ENCODE data around the gene GPR132.

Gene GPR132

DNA sequence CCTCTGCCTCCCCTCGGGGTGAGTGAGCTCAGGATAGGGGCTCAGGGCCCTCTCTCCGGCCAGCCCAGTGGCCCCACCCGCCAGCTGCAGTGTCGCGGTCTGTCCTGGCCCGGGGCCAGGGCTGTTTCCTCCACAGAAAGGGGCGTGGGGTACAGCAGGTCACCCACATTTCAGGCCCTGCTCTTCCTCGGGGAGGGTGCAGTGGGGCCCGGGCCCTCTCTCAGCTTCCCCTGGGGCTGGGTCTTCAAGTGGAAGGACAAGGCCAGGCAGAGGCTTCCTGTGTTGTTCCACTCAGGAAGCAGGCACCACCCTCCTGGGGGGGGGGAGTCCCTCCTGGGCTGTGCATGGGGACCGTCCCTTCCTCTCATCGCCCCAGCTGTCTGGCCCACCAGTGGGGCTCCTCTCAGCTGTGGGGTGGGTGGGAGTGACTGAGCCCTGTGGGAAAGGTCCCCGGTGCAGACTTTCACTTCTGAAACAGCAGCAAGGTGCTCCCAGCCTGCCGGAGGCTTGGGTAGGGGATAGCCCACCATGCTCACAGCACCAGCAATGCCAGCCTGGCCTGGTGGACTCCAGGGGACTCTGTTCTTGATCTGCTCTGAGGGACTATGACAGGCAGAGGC, 3.7 kb downstream of the GPR132 start:
- peak; percentile 35 for DNase-seq (ENCODE audit: low spot score)

- peak; percentile 32 for DNase-seq (ENCODE audit: low spot score)
These were observed 4.3 kb downstream of the GPR132 start for GRCh38 chr14:105060751-105061427.

DNA sequence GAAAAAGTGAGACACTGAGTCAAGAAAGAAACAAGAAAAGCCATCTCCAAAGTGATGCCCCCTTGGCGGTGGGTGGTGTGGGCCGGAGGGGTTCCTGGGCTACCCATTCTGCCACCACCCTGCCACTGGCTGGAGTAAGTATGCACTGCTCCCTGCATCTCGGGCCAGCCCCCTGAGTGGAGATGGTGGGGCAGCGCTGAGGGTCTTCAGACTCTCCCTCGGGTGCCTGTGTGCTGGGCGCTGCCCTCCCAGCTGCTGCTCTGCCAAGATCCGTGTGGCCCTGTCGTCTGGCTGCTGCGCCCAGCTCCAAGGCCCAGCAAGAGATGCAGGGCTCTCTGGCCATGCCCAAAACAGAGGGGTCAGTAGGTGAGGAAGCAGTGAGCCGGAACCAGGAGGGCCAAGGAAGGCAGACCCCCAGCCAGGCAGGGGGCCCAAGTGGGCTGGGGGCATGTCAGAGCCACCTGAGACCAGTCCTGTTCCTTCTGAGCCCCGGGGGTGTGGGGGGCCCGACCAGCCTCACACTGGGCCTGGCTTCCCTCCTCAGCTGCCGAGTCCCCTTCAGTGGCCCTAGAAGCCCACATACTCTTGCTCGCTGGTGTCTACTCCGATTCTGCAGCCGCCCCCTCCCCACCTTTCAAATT, 5.2 kb downstream of the GPR132 start:
- DNase-seq (ENCODE audit: low spot score) = no peak

DNA sequence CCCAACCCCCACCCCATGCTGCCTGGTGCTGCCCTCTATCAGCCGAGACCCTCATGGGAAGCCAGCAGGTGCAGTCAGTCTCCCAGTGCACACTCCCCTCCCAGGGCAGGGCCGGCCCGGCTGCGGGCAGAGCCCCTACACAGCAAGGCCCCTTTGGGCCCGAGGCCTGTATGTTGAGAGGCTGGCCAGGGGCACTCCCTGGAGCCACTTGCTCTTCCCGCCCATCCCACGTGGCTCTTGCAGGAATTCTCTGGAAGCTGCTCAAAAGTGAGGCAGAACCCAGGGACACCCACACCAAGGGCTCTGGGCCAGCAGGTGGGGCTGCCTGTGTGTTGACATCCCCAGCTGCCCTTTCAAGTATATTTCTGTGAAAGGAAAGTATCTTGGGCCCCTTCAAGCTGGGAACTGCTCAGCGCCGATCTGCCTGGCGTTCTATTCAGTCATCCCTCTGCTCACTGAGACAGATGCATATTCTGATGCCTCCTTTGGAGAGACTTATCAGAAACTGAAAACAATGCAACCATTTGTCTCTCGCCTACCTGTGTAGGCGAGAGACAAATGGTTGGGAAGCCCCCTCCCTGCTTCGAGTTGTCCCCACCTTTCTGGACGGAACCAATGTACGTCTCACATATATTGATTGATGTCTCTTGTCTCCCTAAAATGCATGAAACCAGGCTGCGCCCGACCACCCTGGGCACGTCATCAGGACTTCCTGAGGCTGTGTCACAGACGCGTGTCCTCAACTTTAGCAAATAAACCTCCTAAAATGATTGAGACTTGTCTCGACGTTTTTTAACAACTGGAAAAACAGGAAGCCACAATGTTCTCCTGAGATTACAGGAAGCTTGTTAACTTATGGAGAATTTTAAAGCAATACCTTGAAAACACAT, 6.0 kb downstream of the GPR132 start:
- peak; percentile 62 for DNase-seq (ENCODE audit: low spot score)

- DNase-seq (ENCODE audit: low spot score) = no peak
These were observed 6.7 kb downstream of the GPR132 start for GRCh38 chr14:105058521-105059034.

GRCh38 chr14:105056303-105056831, 8.9 kb downstream of the GPR132 start:
- DNase-seq (ENCODE audit: low spot score) = no peak

GRCh38 chr14:105055736-105056302, 9.4 kb downstream of the GPR132 start:
- DNase-seq (ENCODE audit: low spot score) = no peak

DNA sequence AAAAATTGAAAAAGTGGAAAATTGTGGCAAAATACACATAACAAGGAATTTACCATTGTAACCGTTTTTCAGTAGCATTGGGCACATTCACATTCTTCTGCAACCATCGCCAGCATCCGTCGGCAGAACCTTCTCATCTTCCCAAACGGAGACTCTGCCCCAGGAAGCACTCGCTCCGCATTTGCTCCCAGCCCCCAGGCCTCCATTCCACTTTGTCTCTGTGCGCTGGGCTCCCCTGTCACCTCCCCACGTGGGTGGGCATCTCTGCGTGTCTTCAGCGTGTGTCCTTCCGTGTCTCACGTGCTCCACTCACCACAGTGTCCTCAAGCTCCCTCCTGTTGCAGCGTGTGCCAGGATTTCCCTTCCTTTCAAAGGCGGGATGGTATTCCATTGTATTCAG, 9.9 kb downstream of the GPR132 start:
- no peak for DNase-seq (ENCODE audit: low spot score)

- DNase-seq (ENCODE audit: low spot score) = no peak
These were observed 11.2 kb downstream of the GPR132 start for GRCh38 chr14:105053996-105054395.

GRCh38 chr14:105053421-105053820, 11.8 kb downstream of the GPR132 start:
- DNase-seq (ENCODE audit: low spot score) = no peak

DNA sequence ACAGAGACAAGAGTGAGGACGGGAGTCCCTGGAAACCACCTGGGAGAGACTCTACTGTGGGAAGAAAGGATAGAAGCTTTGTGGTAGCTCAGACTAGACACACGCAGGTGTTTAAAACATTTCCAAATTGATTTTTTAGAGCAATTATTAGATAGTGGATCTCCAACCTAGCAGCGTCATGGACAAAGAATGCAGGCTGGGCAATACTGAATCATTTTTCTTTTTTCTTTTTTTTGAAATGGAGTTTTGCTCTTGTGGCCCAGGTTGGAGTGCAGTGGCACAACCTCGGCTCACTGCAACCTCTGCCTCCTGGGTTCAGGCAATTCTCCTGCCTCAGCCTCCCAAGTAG, 13.1 kb downstream of the GPR132 start:
- DNase-seq (ENCODE audit: low spot score) = no peak

DNA sequence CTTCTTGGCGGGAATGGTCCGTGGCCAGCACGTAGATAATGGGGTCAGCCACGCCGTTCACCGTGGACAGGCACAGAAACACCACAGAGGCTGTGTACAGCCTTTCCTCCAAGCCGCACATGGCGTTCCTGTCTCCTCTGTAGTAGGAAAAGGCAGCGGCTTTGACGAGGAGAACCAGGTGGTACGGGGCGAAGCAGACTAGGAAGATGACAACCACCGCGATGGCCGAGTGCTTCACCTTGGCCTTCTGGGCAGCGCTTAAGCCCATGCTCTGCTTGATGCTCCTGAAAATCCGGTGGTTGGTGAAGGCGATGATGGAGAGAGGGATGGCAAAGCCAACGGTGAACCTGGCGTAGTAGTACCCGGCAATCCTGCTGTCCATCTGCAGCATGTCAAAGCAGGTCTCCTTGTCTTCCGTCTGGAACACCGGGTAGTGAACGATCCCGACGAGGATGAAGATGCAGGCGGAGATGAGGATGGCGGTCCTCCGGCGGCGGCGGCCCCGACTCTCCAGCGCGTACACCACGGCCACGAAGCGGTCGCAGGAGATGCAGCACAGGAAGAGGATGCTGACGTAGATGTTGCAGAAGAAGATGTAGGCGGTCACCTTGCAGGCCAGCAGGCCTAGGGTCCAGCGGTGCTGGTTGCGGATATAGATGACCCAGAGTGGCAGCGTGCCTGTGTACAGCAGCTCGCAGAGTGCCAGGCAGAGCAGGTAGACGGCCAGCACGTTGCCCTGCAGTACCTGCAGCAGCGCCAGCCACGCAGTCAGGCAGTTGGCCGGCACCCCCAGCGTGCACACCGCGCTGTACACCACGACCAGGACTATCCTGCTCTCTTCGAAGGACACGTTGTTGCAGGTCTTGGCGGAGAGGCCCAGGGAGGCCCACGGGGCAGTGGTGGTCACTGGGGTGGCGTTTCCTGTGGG, 13.8 kb downstream of the GPR132 start:
- no peak for DNase-seq (ENCODE audit: low spot score)

- no peak for DNase-seq (ENCODE audit: low spot score)
These were observed 14.7 kb downstream of the GPR132 start for GRCh38 chr14:105050551-105050897.

- DNase-seq (ENCODE audit: low spot score) = no peak
These were observed 15.3 kb downstream of the GPR132 start for GRCh38 chr14:105049753-105050550.

DNA sequence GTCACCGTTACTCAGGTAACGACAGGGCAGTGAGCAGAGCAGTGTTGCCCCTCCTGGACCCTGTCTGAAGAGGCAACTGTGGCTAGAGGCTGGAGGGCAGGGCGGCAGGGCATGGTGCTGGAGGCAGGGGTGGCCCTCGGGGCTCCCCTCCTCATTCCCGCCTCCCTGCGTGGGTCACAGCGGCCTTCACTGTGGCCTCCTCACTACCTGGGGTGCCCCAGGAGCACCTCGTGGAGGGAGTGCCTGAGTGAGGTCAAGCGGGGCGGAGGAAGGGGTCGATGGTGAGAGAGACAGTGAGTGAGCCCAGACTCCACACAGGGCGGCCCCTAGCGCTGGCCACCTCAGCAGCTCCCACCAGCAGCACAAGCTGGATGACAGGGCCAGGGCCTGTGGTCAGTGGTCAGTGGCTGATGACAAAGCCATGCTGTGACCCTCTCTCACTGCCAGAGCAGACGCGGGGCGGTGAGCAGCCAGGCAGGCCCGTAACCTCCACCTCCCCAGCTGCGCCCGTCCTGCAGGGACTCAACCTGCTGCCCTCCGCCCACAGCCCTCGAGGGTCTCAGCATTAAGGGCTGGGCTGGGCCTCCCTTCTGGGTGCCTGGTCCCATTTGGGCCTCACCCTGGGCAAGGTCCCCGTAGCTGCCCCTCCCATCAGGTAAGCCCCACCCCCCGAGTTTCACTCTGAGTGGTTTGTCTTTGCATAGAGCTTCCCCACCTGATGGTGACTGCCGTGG, 17.8 kb downstream of the GPR132 start:
- DNase-seq (ENCODE audit: low spot score) = no peak

- DNase-seq (ENCODE audit: low spot score) = no peak
These were observed 18.3 kb downstream of the GPR132 start for GRCh38 chr14:105046891-105047282.

- peak; percentile 92 for DNase-seq (ENCODE audit: low spot score)
These were observed 19.4 kb downstream of the GPR132 start for GRCh38 chr14:105045710-105046326.

DNA sequence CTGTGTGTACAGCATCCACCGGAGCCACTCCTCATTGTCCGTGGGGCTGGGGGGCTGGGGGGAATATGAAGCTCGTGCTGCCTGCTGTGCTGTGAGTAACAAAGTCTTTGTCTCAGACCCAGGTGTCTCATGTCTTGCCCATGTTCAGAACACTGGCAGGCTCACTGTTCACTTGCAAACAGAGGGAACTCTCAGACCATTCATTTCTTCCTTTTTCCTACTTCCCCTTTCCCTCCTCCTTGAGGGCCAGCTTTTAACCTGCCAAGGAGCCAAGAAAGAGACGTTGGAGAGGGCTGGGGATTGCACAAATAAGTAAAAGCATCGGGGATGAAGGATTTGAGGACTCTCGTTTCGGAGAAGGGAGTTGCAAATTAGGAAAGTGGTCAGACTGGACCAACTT, 21.6 kb downstream of the GPR132 start:
- DNase-seq (ENCODE audit: low spot score) = no peak

DNA sequence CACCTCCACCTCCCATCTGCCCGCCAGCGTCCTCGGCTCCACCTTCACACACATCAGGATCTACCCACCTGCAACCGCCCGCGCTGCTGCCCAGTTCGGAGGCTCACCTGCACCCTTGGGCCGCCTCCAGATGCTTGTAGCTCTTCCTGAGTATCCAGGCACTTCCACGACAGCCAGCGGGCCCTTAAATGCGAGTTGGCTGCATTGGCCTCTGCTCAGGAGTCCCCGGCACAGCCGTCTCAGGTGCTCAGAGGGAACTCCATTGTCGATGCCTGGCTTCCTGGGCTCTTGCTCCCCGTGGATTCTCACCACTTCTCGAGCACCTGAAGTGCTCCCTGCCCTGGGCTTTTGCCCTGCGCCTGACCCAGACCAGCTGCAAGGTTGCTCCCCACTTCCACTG, 22.4 kb downstream of the GPR132 start:
- no peak for DNase-seq (ENCODE audit: low spot score)

Measured in CD4-positive, alpha-beta T cell treated with Interleukin-2 at 100 ng/mL for 4 hours (primary cell).